ENCODE results near the gene PRSS33.

DNA sequence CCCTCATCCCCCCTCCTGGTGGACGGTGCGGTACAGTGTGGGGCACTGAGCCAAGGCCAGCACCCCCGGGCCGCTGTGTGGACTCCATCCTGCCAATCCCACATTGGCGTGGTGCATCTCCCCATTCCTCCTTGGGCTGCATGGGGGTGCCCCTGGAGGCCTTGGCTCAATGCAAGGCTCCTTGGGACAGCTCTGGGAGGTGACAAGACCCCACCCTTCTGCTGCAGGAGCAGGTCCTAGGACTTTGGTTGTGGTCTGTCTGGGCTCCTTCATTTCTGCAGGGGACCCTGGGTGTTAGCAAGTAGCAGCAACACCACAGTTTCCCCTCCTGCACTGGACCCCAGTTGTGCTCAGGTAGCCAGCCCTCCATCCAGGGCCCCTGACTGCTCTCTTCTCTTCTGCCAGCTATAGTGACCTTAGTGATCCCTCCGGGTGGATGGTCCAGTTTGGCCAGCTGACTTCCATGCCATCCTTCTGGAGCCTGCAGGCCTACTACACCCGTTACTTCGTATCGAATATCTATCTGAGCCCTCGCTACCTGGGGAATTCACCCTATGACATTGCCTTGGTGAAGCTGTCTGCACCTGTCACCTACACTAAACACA is 31.0 kb upstream of the PRSS33 start:
- TF ChIP-seq CTCF (IDR thresholded peaks at IDR 0.05) (no peak), POLR2A (IDR thresholded peaks at IDR 0.05) (no peak), POLR2AphosphoS5 (IDR thresholded peaks at IDR 0.05) (no peak), EP300 (IDR thresholded peaks at IDR 0.05; ENCODE audit: low read depth) (no peak)
